ENCODE data around the gene FGFR1OP2.

DNA sequence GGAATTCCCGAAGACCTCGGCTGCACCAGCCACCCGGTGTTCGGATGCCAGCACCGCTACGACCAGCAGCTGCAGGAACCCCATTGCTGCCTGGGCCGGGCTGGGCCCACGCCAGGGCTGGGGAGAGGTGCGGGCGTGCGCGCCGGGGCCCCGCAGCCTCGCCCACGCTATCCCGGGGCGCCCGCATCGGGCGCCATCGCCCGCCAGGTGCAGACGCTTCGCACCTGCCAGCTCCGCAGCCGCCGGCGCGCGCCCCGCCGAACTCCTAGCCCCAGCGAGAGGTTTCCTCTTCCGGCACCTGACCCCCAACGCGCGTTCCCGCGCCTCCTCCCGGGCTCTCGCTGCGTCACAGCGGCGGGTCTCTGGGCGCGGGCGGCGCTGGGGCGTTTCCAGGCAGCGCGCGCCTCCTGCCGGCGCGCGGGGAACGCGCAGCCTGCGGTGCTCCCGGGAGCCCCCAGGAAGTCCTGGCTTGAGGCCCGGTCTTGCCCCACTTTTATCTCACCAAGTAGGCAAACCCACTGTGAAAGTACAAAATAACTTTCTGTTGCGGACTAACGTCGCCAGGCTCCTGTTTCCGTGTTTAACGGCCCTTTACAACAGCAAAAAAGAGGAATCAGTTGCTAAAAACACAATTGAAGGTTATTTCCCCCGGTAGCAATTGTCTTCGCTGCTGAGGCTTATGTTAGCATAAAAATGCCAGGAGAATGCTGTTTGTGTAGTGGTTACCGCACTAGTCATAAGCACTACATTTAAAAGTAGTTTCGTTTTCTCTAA is 76.0 kb downstream of the FGFR1OP2 start, which contains the start of gene TM7SF3:
- no peak for TF ChIP-seq ZNF174 (tag by site-specific recombination; IDR thresholded peaks at IDR 0.05)
- TF ChIP-seq, protein P1, sequence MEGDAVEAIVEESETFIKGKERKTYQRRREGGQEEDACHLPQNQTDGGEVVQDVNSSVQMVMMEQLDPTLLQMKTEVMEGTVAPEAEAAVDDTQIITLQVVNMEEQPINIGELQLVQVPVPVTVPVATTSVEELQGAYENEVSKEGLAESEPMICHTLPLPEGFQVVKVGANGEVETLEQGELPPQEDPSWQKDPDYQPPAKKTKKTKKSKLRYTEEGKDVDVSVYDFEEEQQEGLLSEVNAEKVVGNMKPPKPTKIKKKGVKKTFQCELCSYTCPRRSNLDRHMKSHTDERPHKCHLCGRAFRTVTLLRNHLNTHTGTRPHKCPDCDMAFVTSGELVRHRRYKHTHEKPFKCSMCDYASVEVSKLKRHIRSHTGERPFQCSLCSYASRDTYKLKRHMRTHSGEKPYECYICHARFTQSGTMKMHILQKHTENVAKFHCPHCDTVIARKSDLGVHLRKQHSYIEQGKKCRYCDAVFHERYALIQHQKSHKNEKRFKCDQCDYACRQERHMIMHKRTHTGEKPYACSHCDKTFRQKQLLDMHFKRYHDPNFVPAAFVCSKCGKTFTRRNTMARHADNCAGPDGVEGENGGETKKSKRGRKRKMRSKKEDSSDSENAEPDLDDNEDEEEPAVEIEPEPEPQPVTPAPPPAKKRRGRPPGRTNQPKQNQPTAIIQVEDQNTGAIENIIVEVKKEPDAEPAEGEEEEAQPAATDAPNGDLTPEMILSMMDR (tag by site-specific recombination; IDR thresholded peaks at IDR 0.05) = peak; percentile 71
- TF ChIP-seq HOXC10 (CRISPR knock-in tag; IDR thresholded peaks at IDR 0.05) = no peak
- TF ChIP-seq ZNF138 (tag by site-specific recombination; IDR thresholded peaks at IDR 0.05; ENCODE audit: borderline replicate concordance) = no peak
- no peak for TF ChIP-seq GFI1B (tag by site-specific recombination; IDR thresholded peaks at IDR 0.05)
